Endometrial microvascular endothelial cells (primary cell): ENCODE results near the gene FOXP1. TPM values are rescaled to one million over a fixed set of nuclear protein-coding genes. Genes with fewer than 3 reads are reported as not detected.

Source experiments
- in situ Hi-C: cut with HindIII; loops from 2 replicates; pipeline ENCODE4 v1.10.0; 2017; ENCODE audit warnings: low sequenced_read_pairs, low pct_unique_long_range_greater_than_20kb; ENCODE audit errors: inconsistent ontology term
- total RNA-seq: library from RNA; depleted of rRNA; stranded (reverse); fragments of >200 nt; gene quantifications from one replicate; pipeline ENCODE4 v1.2.3, GENCODE V29; 2015; ENCODE audit errors: inconsistent ontology term

FOXP1 gene
- total RNA-seq: 37.2 TPM

DNA sequence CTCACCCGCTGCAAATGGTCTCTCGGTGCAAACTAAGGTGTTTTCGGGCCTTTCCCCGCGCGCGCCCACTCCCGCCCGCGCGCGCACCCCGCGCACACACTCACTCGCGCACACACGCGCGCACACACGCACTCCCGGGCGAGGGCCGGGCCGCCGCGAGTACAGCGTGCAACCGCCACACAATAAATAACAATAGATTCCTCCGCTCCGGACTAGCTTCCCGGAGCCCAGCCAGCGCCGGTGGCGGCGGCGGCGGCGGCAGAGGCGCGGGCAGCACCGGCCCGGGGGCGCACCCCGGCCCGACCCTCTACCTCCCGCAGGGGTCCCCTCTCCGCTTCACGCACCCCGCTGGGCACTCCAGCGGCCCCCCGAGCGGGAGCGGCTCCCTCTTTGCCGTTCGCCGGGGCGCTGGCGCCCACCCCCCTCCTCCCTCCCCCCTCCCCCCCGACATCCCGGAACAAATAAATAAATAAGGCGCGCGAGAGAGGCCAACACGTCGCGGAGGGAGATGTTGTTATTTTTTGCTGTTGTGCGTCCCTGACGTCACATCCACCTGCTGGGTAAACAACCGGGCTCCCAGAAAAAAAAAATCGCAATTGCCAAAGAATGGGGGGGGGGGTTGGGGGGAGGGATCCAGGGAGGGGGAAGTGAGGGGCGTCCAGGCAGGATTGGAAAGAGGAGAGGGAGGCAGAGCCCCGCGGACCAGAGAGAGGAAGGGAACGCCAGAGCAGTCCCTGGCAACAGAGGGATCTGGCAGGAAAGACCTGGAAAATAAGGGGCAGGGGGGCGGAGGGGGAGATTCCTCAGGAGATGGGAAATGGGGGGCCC lies at the start of gene FOXP1:
FOXP1 (minus strand) TSS at position 163 of the 828 bp plus-strand sequence. CDS start 385,347 bp downstream, outside the sequence.
- in situ Hi-C loops: loop anchor here (10.0 to 25.0 kb wide), 3 partner anchors 271 to 839 kb away; no protein-coding TSS in a partner anchor

DNA sequence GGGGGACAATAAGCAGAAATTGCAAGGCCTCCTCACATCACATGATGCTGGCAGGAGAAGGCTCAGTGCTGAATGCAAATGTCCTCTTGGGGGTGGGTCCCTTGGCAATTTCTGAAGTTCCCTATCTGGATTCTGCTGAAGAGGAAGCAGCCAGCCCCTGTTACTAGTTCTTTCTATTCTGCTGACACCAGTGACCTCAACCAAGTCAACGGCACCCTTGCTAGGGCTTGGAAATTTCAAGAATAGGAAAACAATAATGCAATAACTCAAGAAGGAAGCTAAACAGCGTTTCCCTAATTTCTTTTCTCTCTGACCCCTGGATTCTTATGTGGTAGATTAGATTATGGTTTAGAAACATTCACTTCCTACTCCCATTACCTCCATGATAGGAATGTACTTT lies 46.2 kb upstream of the FOXP1 start:
- in situ Hi-C loops: no loop called here

DNA sequence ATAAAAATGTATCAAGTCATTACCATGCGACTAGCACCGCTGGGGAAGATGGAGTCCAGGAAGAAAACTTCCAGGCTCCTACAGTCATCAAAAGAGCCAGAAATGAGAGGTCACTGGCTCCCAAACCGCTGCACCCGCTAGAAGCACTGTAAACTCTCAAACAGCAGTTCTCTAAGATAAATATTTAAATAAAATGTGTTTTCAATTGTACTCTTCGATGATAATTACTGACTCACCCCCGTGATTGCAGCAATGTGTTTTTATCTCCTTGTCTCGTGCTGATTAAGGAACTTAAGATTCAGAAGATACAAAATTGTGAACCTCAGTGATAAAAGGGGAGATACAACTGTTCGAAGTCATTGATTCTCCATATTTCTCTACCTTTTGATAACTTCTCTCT lies 45.8 kb upstream of the FOXP1 start:
- in situ Hi-C loops: no loop called here

DNA sequence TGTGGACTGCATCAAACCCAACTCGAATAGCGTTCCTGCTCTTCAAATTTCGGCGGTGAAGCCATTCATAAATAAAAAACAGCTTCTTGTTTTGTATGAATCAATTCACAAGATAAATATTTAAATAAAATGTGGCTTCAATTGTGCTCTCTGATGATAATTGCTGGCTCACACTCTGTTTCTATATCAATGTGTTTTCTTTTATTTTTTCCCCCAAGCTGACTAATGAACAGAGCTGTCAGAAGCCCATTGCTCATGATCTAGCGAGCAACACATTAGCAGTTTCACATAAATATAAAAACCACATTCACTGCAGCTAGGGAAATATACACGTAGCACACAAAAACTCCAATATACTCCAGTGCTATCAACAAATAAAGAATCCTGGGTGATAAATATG lies 45.0 kb upstream of the FOXP1 start:
- in situ Hi-C loops: no loop called here

DNA sequence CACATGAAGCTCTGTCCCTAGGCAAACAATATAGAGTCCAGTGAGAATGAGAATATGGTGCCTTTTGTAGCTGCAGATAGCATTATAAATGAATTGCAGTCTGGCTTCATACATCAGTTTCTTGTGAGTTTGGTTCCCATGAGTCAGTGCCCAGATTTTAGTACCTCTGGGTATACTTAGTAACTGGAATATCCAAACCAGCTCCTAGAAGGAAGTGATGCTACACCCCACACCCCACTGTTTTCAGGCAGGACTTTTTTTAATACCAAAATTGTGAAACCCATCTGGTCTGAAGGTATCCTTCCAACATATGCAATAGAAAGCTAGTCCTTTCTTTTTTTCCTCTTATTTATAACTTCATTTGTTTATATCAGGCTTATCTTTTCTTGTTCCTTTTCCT lies 42.1 kb upstream of the FOXP1 start:
- in situ Hi-C loops: no loop called here

DNA sequence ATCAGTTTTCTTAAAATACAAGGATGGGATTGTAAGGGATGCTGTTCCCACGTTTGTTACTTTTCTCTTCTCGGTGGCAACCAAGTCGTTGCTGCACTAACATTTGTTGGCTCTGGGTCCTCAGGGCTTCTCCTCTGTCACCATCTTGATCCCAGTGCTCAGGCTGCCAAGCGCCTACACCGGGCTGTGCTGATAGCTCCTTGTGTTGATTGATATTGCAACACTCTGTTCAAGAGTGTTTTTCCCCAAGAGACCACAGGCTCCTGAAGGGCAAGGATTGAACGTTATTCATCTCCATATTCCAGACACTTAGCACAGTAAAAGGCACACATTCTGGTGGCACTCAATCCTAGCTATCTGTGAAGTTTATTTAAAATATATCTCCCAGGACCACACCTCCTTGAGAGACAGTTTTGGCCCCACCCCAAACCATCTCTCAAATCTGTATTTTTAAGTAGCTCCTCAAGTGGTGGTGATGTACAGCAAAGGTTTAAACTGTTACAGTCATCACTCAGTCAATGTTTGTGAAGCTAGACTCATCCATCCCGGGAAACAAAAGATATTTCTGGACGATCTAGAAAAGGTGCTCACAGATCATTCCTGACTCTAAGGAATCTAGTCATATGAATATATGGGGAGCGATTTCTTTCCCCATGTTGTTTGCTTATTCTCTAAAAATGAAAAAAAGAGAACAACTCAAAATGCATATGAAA lies 38.5 kb upstream of the FOXP1 start:
- in situ Hi-C loops: no loop called here

DNA sequence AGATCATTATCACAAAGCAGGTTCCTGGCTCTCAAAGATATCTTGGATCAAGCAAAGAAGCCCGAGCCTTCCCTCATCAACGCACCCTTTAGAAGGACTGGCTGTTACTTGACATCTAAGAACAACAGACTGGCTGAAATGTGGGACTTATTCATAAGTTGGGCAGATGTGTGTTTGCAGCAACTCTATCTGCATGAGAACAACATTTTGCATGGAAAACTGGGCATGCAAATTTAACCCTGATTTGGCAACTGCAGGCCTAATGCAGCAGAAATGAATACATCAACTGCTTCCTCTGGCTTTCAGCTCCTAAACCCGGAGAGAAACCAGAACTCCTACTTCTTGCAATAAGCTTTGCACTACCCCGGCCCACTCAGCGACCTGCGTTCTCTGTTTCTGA lies 35.0 kb upstream of the FOXP1 start:
- in situ Hi-C loops: no loop called here

DNA sequence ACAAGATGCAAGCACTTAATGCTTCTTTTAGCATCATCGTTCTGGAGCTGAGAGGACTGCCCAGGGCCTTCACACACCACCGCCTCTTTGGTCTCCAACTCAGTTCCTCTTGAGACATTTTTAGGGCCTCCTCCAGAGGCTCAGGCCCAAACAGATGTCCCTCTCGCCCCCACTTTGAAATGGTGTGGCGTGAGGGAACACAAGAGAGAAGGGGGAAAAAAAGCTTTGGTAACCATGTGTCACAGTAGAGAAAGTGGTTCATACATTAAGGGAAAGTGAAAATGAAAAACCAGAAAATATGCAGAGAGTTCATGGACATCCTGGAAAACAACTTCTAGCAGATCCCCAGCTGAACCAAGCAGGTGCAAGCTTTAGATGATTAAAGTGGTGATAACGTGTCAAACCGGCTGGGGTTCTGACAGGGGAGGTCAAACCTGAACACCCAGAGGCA lies 33.1 kb upstream of the FOXP1 start:
- in situ Hi-C loops: no loop called here

DNA sequence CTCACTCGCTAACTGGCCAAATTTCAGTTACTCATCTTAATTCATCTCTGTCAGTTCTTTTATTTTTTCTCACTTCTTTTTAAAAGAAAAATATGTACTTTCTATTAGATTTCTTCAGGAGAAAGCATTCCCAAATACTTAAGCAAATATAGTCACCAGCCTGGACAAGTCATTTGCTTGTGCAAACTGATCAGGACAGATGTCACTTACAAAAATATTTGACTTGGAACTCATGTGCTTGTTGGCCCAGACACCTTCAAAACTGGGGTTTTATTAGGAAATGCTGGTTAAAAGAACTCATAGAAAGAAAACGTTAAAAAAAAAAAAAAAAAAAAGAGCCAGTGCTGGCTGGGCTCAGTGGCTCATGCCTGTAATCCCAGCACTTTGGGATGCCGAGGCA lies 31.3 kb upstream of the FOXP1 start:
- in situ Hi-C loops: no loop called here

DNA sequence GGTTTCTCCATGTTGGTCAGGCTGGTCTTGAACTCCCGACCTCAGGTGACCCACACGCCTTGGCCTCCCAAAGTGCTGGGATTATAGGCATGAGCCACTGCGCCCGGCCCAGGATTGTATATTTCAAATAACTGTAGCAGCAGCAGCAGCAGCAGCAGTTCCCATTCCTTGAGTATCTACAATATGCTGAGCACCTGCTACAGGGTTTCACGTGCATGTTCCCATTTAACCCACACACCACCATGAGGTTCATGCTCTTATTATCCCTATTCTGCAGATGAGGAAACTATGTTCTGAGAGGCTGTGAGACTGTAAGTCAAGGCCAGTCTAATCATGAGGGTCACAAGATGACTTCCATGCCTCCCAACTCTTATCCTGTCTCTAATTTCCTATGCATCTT lies 30.9 kb upstream of the FOXP1 start:
- in situ Hi-C loops: no loop called here

DNA sequence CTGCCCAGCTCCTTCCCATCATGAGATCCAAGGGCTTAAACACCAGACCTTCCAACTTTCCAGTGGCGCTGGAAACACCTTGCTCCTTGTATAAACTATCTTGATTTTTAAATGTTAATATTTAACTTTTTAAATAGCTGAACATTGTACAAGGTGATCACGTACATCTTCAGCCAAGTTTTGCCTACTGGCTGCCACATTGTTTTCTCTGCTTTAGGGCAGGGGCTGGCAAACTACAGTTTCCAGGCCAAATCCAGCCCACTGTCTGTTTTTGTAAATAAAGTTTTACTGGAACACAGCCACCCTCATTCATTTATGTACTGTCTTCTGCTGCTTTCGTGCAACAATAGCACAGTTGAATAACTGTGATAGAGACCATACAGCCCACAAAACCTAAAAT lies 27.6 kb upstream of the FOXP1 start:
- in situ Hi-C loops: no loop called here

DNA sequence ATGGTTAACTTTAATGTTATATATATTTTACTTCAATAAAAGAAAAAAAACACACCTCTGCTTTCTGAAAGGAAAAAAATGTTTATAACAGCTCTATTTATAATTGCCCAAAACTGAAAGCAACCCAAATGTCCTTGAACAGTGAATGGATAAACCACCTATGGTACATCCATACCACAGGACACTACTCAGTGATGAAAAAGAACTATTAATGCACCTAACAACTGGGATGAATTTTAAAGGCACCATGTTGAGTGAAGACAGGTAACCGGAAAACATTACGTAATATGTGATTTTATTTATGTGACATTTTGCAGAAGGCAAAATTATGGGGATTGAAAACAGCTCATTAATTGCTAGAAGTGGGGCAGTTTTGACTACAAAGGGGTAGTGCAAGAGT lies 23.8 kb upstream of the FOXP1 start:
- in situ Hi-C loops: no loop called here

DNA sequence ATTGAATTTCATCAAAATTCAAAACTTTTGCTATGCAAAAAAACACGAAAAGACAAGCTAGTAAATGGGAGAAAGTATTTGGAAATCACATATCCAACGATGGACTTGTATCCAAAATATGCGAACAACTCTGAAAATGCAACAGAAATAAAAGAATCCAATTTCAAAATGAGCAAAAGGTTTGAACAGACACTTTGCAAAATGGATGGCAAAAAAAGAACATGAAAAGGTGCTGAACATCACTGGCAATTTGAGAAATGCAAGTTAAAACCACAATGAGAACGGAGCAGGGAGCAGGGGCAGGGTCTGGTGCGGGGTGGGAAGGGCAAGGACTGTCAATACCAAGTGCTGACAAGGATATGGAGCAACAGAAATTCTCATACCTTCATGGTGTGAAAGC lies 23.1 kb upstream of the FOXP1 start:
- in situ Hi-C loops: no loop called here

DNA sequence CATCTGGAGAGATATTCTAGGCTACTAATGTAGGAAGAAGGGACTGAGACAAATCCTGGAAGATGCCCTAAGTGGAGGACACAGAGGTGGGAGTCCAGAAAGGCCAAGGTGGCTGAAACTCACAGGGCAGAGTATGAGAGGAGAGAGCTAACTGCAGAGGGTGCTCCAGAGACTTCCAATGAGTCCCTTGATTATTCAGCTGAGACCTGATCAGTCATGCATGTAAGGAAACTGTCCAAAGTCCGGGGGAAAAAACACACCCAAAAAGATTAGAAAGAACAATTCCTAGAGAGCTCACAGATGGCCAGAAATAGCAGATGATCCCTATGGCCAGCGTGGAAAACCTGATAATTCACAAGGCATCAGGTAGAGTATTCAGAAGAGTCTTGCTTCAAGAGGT lies 18.7 kb upstream of the FOXP1 start:
- in situ Hi-C loops: no loop called here

DNA sequence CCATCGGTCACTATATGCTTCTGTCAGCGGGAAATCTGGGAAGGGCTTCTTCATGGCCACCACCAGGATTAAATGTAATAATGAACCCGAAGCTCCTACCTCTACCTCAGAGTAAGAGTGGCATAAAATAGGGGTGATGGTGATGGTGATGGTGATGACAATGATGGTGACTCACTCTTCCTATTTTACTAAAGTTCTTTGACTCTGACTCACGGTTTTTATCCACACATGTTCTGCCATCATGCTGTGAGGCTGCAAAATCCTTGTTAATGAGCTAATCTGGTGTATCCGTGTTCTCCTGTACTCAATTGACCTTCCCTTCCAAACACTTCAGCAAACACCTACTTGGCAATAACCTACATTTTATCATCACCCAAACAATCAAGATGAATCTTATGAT lies 18.3 kb upstream of the FOXP1 start:
- in situ Hi-C loops: no loop called here

DNA sequence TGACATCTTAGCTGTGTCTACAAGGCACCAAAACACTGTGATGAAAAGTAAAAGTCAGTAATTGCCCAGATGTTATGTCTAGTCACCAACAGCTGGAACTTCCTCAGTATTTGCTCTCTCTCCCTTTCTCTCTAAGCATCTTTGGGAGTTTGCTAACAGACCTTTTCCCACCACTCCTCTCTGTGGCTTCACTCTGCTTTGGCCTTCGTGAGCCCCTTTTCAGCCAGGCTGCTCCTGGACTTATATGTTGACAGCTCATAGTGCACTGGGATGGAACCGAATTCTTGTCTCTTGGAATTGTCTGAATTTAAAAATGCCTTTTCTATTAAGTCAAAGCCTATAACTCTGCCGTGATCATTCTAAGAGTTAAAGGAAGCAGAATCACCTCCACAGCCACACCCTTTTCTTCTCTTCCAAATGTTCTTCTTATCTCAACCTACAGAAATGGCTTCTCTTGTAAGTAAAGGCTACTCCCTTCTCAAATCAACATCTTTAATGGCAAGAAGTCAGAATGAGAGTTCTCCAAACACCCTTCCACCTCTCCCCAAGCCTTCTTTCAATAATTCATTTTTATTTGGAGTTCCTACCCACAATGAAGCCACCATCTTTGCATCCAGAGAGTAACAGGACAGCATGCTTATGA lies 17.2 kb upstream of the FOXP1 start:
- in situ Hi-C loops: no loop called here

DNA sequence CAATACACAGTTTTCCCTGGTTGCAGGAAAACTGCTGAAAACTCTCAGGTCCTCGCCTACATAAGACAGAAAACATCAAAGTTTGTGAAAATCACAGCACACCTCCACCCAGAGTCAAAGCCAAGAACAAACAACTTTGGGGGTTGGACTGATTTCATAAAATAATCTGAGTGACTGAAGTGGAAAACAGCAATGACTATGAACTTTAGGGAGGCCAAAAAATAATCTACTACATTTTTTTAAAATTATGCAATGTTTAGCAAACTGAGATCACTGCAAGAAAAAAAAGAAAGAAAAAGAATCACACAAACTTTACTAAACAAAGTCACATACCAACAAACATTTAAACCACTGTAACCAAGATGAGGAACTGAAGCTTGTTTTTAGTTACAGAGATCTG lies 15.9 kb upstream of the FOXP1 start:
- in situ Hi-C loops: loop anchor here (25.0 kb wide), 2 partner anchors 287 to 537 kb away; no protein-coding TSS in a partner anchor

DNA sequence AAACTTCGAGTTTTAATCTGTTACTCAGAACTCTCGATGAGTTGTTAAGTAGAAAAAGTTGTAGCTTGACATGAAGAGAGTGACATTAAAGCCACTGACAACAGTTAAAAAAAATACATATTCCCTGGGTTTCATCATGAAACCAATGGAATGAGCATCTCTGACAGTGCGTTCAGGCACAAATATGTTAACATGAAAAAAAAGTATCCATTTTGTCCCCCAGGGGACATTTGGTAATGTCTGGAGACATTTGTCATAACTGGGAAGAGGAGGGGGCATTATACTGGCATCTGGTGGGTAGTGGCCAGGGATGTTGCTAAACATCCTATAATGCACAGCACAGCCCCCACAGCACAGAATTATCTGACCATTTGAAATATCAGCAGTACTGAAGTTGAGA lies 14.8 kb upstream of the FOXP1 start:
- in situ Hi-C loops: loop anchor here (25.0 kb wide), 2 partner anchors 286 to 536 kb away; no protein-coding TSS in a partner anchor

DNA sequence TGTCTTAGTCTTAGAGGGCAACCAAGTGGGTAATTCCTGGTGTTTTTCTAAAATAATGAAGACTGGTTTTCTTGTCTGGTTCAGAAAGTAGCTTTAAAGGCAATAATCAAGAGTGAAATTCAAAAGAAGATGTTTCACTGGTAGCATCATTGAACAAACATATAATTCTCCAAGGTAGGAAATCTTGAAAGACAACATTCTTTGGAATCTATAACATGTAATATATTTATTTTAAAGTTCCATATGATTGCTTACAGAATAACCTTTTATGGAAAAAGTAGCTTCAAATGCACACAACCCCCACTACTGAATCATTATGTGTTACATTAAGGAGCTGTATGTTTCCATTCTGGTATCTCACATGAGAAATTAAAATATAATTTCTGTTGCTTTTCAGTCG lies 13.8 kb upstream of the FOXP1 start:
- in situ Hi-C loops: loop anchor here (25.0 kb wide), 2 partner anchors 285 to 535 kb away; no protein-coding TSS in a partner anchor
